GM18909 (cell line): Measurements from ENCODE around the gene CCDC175.

ENCODE experiments used
- ATAC-seq: cut with Tn5 transposase; IDR thresholded peaks from one replicate; pipeline ENCODE4 v1.9.1; 2021; ENCODE audit warnings: mild to moderate bottlenecking; ENCODE audit not compliant: unreplicated experiment, poor library complexity

The CCDC175 gene

DNA sequence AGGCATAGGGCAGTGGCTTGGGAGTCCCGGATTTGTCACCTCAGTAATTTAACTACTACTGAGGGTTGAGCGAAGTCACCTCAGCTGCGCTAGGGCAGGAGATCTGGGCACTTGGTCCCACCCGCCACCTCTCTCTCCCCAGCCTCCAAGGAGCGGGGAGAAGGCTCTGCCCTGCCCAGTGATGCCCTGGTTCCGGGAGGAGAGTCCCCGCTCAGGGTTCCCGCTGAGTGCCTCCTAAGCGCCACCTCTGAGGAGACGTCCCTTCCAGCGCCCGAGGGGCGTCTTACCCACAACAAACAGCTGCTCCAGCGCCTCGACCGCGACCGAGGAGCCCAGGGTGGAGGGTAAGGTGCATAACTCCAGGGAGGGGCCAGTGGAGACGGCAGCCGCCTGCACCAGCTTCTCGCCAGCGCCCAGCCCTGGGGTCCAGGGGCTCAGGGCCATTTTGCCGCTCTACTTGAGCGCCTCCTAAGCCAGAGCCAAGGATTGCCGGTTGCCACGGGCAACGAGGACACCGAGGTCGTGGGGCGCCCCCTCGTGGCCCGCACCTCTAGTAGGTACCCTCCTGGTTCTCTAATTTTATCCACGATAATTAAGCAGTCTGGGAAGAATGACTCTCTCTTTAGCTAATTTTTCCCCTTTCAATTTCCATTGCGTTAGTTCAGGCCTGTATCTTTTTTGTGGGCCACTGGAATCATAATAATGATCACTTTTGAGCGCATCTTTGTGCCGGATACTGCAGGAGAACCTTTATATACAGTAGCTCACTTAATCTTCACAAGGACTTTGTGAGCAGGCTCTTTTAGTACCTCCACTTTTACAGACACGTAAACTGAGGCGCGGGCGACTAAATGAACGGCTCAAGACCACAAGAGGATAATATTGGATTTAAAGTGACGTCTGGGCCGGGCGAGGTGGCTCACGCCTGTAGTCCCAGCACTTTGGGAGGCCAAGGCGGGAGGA, at the start of gene CCDC175:
TSS of gene CCDC175 (minus strand) at position 481 of the 963 bp plus-strand sequence. CDS start at position 444, 37 bp downstream.
- peak; percentile 98 for ATAC-seq

DNA sequence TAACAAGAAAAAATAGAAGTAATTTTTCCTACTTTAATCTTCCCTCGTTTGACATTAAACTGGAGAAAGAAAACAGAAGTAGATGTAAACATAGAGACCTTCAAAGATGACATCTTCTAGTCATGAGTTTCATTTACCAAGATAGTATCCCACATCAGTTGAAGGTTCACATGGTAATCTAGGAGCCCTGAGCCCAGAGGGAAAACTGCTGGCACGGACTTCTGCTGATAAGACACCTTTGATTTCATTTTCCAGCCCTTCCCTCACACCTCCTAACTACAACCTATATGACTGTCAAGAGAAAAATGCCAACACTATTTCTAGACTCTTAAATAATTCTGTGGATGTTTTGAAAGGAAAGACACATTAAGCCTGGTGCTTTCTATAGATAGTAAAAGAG, 46.0 kb upstream of the CCDC175 start:
- no peak for ATAC-seq

- ATAC-seq = no peak
Observed at GRCh38 chr14:59619061-59619460, 42.4 kb upstream of the CCDC175 start.

GRCh38 chr14:59601056-59601455, 24.4 kb upstream of the CCDC175 start:
- ATAC-seq = no peak

GRCh38 chr14:59600211-59600945, 23.8 kb upstream of the CCDC175 start:
- no peak for ATAC-seq

- ATAC-seq = no peak
Observed at GRCh38 chr14:59595071-59595470, 18.5 kb upstream of the CCDC175 start.

DNA sequence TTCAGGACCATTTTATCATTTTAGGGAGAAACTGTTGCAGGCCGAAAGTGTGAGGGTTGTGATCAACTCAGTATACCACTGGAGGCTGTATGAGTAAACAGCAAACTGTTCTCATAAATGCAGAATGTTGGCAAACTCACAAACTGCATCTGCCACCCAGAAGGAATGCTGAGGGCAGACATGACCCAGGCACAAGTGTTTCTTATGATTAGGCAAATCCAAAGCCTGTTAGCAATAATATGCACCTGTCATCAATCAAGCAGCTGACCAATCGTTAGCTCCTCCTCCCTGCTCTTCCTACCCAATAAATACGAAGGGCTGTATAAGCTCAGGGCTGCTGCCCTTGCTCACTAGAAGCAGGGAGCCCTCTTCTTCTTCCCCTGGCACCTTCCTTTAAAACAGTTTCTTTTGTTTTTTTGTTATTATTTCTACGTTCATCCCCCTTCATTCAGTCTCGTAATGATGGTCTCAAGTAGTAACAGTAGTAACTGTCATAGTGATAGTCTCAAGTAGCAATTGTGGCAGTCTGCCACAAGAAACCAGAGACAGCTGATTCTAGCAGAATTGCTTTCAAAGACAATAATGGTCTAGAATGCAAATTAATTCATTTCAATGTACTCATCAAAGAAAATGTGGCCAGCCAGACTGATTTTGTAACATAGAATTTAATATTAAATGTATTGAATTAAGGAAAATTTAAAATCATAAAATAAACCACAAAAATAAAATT, 15.2 kb upstream of the CCDC175 start:
- no peak for ATAC-seq

DNA sequence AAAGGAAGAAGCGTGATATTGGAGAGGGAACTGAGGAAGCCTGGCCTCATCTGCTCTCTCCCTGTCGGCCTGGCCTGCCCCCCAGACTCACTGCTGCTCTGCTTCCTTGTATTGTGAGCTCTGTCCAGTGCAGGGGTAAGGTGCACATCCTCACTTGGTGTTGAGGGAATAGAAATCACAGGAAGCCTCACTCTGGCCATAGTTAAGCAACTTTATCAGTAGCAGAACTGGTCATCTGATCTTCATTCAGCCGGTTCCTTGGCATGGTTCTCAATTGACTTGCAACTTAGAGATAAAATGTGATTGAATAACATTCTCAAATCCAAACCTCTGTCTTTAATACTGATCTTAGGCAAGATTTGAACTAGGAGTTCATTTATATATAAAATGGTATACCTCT, 11.5 kb upstream of the CCDC175 start:
- no peak for ATAC-seq

- no peak for ATAC-seq
Observed at GRCh38 chr14:59585891-59586554, 9.4 kb upstream of the CCDC175 start.

DNA sequence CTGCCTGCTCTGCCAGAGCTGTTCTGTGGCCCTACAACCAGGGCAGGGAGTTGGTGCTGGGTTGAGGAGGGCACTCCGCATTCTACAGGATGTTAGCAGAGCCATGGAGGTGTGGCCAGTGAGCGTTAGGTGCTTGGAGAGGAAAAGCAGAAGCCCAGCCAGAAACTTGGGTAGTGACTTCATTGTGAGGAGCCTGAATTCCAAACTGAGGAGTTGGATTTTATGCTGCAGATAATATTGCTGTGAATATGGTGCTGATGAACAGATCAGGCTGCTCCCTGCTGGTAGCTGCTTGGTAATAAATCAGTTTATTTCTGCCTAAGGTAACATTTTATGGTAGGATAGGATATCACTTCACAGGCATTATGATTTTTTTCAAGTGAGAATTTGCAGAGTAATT, 7.1 kb upstream of the CCDC175 start:
- ATAC-seq = no peak

- no peak for ATAC-seq
Observed at GRCh38 chr14:59582845-59583509, 6.4 kb upstream of the CCDC175 start.

DNA sequence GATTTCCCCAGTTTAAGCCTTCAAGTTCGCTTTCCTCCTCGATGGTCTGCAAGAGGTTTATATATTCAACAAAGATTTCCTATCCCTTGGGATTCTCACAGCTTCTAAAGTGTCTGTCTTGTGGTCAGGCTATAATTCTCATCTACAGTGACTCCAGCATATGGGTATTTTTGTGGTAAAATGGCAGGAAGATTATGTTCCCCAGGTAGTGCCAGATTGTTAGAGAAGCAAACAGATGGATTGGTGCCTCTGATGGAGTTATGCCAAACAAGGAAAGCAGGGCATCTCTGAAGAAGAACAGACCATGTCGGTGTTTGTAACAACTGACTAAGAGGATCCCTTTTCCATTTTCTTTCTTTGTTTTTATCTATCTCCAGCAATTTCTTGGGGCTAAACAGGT, 5.5 kb upstream of the CCDC175 start:
- no peak for ATAC-seq

GRCh38 chr14:59580911-59581310, 4.3 kb upstream of the CCDC175 start:
- ATAC-seq = no peak

GRCh38 chr14:59570122-59570521, 6.5 kb downstream of the CCDC175 start:
- no peak for ATAC-seq

DNA sequence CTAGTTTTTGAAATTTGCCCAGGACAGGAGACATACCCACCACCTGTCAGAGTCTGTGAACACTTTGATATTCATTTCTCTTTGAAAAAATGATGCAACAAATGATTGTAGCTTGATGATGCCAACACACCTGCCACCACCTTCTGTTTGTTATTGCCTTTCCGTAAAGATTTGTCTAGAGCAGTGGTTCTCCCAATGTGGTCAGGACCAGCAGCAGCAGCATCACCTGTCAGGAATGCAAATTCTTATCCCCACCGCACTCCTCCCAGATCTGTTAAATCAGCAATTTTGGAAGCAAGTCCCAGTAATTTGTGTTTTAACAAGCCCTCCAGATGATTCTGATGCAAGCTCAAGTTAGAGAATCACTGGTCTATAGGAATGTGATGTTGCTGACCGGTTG, 9.9 kb downstream of the CCDC175 start:
- no peak for ATAC-seq

GRCh38 chr14:59566296-59566695, 10.3 kb downstream of the CCDC175 start:
- no peak for ATAC-seq

DNA sequence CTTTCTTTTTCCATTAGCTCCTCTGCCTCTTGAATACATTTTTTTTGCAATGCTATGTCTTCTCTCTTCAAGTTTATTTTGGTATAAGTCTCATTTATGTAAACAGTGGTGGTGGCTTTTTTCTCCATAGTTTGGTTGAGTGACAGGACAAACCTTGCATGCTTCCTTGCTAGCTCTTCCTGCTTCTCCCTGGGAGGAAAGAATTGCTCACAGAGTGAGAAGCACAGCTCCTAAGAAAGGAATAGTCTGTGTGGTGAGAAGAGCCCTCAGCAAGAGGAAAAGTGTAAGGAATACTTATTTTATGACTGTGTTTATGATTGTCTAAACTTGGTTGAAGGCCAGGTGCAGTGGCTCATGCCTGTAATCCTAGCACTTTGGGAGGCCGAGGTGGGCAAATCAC, 11.5 kb downstream of the CCDC175 start:
- ATAC-seq = no peak

GRCh38 chr14:59564366-59564765, 12.2 kb downstream of the CCDC175 start:
- ATAC-seq = no peak

GRCh38 chr14:59547310-59547709, 29.3 kb downstream of the CCDC175 start:
- ATAC-seq = no peak

DNA sequence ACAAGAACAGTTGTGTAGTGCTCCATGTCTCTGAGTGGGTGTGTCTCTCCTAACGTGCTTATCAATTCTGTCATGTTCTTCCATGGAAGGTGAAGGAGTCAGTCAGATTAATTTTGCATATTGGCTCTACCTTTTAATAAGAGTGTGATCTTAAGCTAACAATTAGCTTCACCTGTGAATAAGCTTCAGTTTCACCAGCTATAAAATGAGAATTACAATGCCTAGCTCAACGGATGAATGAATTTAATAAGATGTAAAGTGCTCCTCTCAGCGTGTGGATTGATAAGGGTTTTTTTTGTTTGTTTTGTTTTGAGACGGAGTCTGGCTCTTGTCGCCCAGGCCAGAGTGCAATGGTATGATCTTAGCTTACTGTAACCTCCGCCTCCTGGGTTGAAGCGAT, 32.7 kb downstream of the CCDC175 start:
- no peak for ATAC-seq
